ENCODE measurements around the gene KRT1. TPM values are rescaled to one million over a fixed set of nuclear protein-coding genes. Genes with fewer than 3 reads are reported as not detected.

The KRT1 gene
- total RNA-seq, 1 donor from 2014 or later, result not detected

DNA sequence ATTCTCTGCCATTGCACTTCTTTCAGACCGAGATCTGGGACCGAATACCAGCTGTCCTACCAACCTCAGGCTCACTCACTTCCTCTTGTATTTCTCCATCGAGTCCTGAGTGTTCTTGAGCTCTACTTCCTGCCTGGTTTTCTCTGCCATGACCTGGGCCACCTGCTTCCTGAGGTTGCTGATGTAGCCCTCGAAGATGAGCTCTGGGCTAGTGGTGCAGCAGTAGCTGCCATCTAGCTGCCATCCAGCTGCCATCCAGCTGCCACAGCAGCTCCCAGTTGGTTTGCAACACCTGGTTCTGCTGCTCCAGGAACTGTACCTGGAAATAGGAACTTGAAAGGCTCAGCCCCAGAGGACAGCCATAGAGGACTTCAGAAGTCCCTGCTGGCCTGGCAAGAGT, 46.8 kb downstream of the KRT1 start:
- no peak for DNase-seq

DNA sequence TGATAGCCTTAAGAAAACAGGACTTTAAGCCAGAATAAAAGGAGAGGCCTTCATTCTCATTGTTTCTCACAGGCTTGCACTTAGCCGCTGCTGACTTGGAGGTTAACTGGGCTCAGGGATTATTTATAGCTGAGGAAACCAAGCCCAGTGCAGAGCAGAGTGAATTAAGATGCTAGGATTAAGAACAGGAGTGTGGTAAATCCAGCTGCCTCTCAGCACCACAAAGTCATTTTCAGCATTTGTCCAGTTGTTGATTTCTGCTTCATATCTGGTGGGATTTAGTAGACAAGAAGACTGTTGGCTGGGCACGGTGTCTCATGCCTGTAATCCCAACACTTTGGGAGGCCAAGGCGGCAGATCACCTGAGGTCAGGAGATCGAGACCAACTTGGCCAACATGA, 47.6 kb downstream of the KRT1 start:
- no peak for DNase-seq

DNA sequence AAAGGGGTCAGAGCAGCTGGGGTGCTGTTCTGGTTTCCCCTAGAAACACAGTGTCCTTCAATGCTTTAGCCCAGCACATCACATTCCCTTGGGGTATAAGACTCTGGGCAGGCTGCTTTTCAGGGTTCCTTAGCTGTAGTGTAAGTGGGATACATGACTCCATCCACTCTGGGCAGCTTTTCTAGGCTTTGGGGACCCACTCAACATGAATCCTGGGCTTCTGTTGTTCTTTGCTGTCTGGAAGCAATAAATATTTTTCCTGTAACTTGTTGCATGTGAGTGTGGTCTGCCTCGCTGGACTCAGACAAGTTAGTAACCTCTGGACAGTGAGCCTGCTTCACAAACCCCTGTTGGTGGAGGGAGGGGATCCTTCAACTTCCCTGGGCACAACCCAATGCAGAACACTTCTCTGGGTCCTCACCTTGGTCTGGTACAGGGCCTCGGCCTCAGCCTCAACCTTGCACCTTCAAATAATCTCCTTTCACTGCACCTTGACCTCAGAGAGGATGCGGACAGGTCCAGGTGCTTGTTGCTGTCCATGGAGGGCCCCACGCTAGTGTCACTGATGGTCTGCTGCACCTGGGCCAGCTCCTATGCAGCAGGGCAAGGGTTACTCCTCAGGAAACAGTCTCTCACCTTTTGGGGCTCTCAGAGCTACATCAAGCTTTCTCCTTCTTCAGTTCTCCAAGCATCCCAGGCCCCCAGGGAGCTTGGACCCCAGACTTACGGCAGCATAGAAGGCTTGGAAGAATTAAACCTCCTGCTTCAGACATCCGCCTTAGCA, 48.3 kb downstream of the KRT1 start:
- no peak for DNase-seq

- DNase-seq, result no peak
Measured at GRCh38 chr12:52631264-52631663, 48.9 kb downstream of the KRT1 start.

GRCh38 chr12:52630599-52631200, 49.5 kb downstream of the KRT1 start:
- no peak for DNase-seq

DNA sequence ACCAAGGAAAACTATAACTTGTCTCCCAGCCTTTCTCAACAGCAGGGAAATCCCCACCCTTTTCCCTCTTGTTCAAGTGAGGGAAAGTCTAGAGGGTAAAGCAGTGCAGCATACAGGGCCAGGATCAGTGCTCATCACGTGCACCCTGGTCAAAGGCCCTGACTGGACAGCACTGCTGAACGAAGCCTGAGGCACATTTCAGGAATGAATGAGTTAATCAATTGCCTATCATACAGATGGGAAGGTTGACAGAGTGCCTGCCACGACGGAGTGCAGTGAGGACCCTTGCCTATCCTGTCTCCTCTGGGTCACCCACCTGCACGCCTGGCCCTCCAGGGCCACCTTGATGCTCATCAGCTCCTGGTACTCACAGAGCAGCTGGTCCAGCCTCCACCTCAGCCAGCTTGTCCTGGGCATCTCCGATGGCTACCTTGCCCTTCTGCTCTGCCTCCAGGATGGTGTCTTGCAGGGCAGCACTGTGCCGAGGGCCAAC, 50.2 kb downstream of the KRT1 start:
- DNase-seq, result no peak

- DNase-seq, result no peak
Measured at GRCh38 chr12:52629281-52630007, 50.8 kb downstream of the KRT1 start.

DNA sequence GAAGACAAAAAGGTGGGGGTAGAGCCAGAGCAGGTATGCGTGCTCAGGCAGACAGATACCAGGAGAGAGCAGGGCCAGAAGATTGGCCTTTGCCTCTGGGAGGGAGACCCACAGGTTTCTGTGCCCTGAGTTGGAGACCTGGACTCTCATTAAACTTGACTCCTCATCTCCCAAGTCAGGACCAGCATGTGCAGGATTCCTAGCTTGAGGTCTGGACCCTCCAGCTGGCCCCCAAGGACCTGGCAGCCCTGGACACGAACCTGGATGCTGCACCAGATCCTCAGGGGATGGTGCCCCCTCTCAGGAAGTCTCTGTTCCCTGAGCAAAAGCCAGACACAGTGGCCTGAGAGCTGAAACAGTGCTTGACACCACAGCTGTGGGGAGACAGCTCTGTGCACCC, 51.4 kb downstream of the KRT1 start:
- no peak for DNase-seq

DNA sequence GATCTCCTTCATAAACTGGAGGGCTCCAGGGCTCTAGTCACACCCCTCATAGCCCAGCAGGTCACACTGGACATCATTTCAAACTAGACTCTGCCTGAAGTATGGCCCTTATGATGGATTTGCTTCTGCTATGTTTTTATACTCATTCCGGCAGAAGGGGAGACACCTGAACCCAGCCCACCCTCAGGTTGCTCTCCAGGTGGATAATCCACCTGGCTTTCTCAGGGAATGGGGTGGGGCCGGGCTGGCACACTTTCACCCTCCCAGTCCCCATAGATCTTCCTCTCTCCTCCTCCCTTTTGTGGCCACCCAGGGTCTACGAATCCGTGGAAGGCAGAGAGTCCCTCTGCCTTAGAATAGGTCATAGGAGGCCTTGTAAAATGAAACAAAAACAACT, 52.1 kb downstream of the KRT1 start:
- no peak for DNase-seq

DNA sequence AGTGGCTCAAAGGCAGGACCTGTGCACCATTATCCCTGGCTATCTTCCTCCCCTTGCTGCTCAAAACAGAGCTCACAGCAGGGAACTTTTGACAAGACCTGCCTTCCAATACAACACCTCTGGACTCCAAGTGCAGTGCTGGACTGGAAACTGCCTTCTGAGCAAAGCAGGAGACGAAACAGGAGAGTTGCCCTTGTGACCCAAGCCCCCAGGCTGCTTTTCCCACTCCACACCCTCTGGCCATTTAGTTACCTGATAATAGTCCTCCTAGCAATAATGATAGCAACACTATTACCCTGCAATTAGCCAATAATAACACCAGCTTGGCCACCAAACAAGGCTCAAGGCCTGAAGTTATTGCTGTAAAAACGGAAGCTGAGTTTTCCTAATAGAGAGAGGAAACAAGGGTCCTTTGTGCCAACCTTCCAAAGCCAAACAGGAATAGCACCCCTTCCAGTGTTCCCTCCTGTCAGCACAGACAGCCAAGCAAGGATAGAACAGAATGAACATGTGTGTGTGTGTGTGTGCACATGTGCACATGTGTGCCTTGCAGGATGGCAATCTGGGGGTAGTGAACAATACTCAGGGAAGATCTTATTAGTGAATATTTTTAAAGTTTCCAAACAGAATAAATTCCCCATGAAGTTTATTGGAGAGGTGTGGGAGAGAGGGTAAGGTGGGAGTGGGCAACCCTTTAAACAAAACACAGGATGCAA, 52.7 kb downstream of the KRT1 start:
- DNase-seq, result no peak

Other genes with a start within 250 kb of the KRT1 start
- gene KRT75, start 246.0 kb downstream of the KRT1 start, total RNA-seq, result not detected in 2 replicates
- gene KRT6B, start 228.3 kb downstream of the KRT1 start, total RNA-seq, result 0.05 and 0.34 TPM in 2 replicates
- not detected in 2 replicates for gene KRT6C, start 206.6 kb downstream of the KRT1 start, total RNA-seq
- 0.47 and 1.9 TPM in 2 replicates for gene KRT6A, start 187.2 kb downstream of the KRT1 start, total RNA-seq
- gene KRT5, start 160.0 kb downstream of the KRT1 start, total RNA-seq, result 0.42 and 2.7 TPM in 2 replicates
- gene KRT71, start 127.3 kb downstream of the KRT1 start, total RNA-seq, result not detected in 2 replicates
- gene KRT74, start 106.6 kb downstream of the KRT1 start, total RNA-seq, result not detected in 2 replicates
- gene KRT72, start 78.9 kb downstream of the KRT1 start, total RNA-seq, result not detected in 2 replicates
- not detected in 2 replicates for gene KRT73, start 61.8 kb downstream of the KRT1 start, total RNA-seq
- not detected in 2 replicates for gene KRT2, start 28.2 kb downstream of the KRT1 start, total RNA-seq
- not detected in 2 replicates for gene KRT77, start 23.1 kb upstream of the KRT1 start, total RNA-seq
- gene KRT76, start 96.9 kb upstream of the KRT1 start, total RNA-seq, result not detected in 2 replicates
- not detected in 2 replicates for gene KRT3, start 115.7 kb upstream of the KRT1 start, total RNA-seq
- gene KRT4, start 133.7 kb upstream of the KRT1 start, total RNA-seq, result not detected in 2 replicates
- gene KRT79, start 153.9 kb upstream of the KRT1 start, total RNA-seq, result not detected in 2 replicates
- not detected in 2 replicates for gene KRT78, start 168.6 kb upstream of the KRT1 start, total RNA-seq
- 9.5 and 11.9 TPM in 2 replicates for gene KRT8, start 224.7 kb upstream of the KRT1 start, total RNA-seq

Data from dermis blood vessel endothelial cell (primary cell).